ENCODE measurements around the gene CTPS2.
A peak's percentile ranks its signal among the peaks of the same experiment; 100 is the strongest.

Gene CTPS2

DNA sequence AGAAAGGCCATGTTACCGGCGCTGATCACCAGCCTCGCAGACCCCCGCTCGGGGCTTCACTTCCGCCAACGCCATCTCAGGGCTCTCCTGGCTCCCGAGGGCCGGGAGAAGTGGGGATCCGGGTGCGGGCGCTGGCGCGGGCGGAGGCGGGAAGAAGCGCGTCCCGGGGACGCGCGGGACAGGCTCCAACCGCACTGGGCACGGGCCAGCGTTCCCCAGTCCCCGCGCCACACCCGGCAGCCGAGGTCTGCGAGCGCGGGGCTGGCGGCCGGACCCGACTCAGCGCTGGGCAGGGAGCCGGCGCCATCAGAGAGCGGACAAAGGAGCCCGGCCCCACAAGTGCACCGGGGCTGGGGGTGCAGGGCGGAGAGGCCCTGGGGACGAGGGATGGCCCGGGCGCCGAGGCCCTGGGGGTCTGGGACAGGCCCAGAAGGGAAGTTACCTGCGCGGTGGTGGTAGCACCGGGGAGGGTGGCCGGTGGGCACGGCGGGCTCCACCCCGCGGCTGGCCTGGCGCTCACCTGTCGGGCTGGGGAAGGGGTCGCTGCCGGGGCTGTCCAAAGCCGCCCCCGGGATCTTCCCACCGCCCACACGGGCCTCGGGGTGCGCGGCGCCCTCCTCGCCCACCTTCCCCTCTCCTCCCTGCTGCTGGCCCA is 449 bp downstream of the CTPS2 start:
- DNase-seq (ENCODE audit: low spot score): no peak

DNA sequence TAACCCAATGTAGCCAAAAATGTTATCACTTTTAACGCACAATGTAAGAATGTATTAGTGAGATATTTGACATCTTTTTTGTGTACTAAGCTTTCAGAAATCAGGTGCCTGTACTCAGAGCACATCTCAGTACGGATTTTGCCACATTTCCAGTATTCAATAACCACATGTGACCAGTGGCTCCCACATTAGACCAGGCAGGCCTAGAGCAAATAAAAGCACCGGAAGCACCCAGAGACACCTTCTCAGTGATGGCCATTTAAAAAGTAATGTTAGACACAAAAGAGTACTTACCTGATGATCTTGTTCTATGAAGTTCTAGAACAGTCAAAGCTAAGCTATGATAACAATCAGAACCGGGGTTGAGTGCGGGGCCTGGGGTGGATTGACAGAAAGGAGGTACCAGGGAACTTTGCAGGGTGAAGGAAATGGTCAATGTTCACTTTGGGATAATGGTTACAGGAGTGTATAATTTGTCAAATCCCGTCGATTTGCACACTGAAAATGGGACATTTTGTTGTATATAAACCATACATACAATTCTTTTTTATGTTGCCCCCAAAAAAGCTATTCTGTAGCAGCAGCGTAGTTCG is 1.2 kb downstream of the CTPS2 start:
- no peak for DNase-seq (ENCODE audit: low spot score)

DNA sequence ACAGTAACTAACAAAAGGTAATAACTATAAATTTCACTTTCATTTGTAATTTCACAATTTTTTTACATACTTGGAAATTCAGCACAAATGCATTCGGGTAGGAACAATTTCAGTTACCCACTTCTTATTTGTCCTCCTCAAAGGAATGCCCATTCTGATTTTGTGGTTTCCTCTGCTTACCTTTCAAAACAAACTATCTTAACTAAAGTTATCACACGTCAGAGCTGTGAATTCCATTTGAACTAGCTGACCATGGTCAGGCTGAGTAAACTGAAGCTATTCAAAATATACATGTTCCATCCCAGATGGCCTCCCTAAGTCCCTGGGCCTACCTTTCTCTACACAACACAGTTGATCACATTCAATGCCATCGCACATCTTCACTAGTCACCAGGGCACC is 4.5 kb downstream of the CTPS2 start:
- no peak for DNase-seq (ENCODE audit: low spot score)

DNA sequence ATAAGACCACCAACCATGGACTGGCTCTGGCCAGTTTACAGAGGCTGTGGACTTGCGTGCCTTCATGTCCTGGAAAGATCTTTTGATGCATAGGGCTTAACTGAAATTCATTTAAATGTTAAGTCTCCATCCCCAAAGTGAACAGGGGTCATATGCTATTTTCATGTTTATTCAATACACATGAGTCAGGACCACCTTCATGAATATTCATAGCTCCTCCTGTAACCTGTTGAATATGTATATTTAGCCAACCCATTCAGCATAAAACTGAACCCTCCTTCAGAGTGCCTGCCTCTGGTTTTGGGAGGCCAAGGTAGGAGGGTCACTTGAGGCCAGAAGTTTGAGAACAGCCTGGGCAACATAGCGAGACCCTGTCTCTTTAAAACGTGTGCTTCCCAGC is 7.1 kb downstream of the CTPS2 start:
- DNase-seq (ENCODE audit: low spot score): no peak

DNA sequence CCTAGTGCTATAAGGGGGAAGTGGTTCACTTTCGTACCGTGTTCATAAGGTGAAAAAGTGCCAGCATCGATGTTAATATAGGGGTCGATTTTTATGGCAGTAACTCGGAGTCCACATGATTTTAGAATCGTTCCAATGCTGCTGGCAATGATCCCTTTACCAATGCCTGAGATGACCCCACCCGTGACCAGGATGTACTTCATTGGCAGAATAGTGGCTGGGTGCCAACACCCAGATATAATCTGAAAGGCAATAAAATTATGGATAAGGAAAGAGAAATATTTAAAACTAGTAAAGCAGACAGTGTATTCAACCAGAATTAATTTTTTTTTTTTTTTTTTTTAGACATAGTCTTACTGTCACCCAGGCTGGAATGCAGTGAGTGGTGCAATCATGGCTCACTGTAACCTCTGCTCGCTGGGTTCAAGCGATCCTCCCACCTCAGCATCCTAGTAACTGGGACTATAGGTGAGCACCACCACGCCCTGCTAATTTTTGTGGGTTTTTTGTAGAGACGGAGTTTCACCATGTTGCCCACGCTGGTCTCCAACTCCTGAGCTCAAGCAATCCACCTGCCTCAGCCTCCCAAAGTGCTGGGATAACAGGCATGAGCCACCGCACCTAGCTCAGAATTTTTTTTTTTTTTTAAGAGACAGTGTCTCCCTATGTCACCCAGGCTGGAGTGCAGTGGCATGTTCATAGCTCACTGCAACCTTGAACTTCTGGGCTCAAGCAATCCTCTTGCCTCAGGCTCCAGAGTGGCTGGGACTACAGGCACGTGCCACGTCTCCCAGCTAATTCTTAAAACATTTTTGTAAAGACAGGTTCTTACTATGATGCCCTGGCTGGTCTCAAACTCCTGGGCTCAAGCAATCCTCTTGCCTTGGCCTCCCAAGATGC is 9.5 kb downstream of the CTPS2 start:
- no peak for DNase-seq (ENCODE audit: low spot score)

DNA sequence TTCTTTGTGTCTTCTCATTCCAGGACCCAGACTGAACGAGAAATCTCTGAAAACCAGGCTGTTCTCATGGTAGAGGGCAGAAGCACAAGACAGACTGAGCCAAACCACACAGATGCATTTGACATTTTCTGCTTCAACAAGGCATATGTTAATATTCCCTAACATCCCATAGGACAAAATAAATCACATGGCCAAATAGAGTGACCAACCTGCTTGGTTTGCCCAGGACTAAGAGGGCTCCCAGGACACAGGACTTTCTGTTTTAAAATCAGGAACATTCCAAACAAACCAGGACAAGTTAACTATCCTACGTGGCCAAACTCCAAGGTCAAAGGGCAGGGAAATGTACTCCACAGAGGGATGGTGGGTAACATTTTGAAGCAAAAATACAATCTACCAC is 11.7 kb downstream of the CTPS2 start:
- DNase-seq (ENCODE audit: low spot score): no peak

DNA sequence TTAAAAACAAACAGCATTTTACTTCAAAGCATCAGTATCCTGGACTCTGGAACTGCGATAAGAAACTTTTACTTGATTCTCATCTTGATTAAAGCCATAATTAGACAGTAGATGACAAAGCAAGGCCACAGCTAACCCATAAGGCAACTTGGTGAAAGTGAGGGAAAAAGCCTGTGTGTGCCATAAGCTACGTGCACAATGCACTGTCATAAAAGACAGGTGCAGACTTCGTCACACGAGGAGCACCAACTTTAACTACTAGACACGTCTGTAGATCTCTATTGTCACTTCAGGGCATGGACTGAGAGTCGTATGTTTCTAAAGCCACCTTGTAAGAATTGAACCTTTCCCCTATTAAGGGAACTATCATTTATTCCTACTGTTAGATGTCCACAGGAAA is 13.1 kb downstream of the CTPS2 start:
- DNase-seq (ENCODE audit: low spot score): no peak

DNA sequence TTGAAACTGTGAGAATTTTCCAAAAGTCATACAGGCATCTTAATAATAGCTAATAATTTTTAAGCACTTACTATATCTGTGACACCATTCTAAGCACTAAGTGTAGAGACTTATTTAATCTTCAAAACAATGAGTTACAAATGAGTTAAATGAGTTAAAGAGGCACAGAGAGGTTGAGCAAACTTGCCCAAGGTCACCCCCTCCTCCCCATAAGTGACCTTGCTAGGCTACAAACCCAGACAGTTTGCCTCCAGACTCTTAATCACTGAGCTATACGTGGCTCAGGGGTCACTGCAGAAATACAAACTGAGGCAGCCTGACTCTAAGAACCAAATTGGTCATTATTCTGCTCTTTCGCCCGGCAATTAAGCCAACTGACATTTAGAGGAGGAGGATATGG is 15.5 kb downstream of the CTPS2 start:
- no peak for DNase-seq (ENCODE audit: low spot score)

DNA sequence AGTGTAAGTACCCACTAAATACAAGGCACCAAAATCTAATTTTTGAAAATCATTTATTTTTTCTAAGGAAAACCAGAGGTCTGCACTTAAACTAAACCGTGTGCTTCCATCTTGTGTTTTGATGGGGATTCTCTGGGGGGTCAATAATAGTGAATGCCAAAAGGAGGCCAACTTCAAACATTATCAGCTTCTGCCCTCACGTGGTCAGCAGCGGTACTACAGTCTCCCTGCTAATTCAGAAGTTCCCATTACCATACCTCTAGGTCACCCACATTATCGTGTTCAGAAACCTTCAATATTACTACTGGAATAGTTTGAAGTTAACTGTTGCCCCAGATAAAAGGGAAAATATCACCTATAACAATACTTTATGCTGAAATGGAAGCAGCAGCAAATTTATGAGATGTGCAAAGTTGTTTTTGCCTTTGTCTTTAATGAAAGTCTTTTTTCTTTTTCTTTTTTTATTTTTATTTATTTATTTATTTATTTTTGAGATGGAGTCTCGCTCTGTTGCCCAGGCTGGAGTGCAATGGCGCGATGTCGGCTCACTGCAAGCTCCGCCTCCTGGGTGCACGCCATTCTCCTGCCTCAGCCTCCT is 17.3 kb downstream of the CTPS2 start:
- DNase-seq (ENCODE audit: low spot score): peak; percentile 29

DNA sequence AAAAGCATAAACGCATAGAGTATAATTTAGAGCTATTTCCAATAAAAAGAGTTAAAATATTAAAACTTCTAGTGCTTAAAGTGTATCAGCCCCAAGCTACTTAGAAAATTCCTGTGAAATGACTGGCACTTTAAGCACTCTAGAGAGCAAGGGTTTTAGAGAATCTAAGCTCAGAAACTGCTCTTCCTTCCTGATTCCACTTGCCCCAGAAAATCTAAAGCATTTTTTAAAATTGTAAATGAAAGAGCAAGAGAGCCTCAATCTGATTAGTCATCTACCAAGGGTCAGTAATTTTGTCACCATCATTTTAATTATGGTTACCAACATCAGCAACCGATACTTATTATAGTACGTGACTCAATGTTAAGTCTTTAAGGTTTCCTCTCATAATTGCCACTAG is 25.0 kb downstream of the CTPS2 start:
- DNase-seq (ENCODE audit: low spot score): no peak

DNA sequence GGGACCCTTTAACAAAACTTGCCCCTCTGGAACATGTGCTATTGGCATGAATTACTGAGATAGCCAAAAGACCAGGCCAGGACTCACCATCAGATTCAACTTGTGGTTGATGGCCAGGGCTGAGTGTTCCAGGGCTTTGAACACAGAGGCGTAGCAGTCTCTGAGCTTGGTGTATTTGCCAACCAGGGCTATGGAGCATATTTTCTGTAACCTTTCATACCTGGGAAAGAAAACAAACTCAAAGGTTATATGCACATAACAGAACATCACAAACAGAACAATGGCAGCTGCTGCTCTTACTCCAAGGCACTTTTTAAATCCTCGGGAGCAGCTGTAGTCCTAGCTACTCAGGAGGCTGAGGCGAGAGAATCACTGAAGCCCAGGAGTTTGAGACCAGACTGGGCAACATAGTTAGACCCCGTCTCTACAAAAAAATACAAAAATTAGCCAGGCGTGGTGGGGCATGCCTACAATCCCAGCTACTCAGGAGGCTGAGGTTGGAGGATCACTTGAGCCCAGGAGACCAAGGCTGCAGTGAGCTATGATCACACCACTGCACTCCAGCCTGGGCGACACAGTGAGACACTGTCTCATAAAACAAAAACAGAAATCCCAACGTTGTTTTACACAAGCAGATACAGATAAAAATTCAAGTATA is 29.3 kb downstream of the CTPS2 start:
- no peak for DNase-seq (ENCODE audit: low spot score)

DNA sequence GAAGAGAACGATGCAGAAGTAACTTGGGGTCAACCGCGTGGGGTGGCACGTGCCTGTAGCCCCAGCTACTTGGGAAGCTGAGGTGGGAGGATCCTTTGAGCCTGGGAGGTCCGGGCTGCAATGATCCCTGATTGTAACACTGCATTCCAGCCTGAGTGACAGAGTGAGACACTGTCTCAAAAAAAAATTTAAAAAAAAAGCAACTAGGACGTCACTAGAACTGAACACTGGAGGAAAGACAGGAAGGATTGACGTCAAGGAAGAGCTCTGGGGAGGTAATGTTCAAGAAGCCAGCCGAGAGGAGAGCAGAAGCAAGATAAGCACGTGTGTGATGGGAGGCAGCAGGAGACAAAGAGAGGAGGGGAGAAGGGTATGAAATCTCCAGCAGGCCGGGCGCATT is 33.8 kb downstream of the CTPS2 start:
- no peak for DNase-seq (ENCODE audit: low spot score)

DNA sequence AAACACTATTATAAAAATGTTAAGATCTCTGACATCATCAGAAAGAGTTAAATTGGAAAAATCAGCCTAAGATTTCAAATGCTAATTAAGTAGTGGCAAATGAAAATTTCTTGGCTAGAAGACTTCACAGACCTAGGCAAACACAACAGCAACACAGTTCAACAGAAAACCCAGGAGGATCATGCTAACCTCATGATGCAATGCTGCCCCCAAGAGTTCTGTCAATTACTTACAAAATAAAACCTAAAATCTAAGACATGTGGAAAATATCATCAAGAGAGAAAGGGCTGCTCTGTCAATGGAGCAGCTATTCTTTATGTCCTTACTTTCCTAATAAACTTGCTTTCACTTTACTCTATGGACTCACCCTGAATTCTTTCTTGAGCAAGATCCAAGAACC is 41.5 kb downstream of the CTPS2 start:
- DNase-seq (ENCODE audit: low spot score): peak; percentile 64

DNA sequence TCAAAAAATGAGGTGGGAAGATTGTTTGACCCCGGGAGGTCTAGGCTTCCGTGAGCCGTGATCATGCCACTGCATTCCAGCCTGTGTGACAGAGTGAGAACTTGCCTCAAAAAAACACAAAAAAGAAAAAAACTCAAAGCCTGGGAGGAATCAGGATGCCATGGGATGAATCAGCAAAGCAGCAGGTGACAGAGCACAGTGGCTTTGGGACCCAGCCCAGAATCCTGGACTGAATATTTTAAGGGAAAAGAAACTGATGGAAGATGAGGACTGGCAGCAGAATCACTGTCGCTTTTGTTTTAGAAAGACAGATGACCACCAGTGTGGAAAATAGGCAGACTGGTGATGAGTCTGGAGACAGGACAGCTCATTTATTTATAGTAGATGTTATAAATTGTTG is 45.9 kb downstream of the CTPS2 start:
- DNase-seq (ENCODE audit: low spot score): peak; percentile 57

DNA sequence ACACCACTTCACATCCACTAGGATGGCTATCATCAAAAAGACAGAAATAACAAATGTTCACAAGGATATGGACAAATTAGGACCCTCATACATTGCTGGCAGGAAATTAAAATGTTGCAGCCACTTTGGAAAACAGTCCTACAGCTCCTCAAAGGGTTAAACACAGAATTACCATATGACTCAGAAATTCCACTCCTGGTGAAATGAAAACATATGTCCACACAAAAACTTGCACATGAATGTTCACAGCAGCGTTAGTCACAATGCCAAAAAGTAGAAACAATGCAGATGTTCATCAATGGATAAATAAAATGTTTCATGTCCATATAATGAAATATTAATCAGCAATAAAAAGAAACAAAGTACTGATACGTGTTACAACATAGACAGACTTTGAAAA is 47.4 kb downstream of the CTPS2 start:
- no peak for DNase-seq (ENCODE audit: low spot score)

DNA sequence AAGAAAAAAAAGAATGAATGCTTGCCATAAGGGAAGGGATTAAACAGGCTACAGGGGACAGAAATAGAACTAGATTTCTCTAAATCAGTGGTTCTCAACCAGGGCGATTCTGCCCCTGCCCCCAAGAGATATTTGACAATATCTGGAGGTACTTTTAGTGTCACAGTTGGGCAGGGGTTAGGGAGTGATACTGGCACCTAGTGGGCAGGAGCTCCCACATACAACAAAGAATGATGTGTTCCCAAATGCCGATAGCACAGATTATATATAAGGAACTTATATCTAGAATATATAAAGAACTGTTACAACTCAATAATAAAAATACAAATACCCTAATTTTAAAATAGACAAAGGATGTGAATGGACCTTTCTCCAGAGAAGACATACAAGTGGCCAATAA is 47.8 kb downstream of the CTPS2 start:
- DNase-seq (ENCODE audit: low spot score): no peak

DNA sequence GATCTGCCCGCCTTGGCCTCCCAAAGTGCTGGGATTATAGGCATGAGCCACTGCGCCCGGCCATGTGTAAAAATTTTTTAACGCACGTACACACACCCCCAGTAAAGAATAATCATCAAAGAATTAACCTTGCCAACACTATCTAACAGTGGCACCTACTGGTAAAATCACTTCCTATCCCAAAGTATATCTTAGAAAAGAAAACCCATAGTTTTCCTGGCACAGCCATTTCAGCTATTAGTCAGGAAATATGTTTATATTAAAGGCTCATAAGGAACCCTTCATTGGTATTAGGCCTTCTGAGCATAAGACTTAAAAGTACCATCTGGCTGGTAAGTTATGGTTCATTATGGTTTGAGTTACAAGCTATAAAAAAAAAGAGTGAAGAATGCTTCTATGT is 48.4 kb downstream of the CTPS2 start:
- DNase-seq (ENCODE audit: low spot score): no peak

DNA sequence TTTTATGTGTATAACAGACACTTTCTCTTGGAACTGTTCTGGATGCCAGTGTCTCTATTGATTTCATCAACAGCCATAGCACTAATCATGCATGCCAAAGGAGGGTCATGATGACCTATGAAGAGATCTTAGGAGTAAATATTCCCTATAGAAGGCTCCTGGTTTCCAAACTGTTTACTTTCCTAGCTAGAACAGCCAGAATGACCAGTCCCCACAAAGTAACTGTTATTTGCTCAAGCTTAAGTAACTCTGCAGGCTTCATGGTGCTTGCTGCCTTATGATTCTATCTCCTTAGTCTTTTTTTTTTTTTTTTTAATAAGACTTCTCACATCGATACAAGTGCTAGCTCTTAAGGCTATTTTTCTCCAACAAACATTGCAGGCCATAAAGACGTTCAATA is 50.1 kb downstream of the CTPS2 start:
- DNase-seq (ENCODE audit: low spot score): no peak

DNA sequence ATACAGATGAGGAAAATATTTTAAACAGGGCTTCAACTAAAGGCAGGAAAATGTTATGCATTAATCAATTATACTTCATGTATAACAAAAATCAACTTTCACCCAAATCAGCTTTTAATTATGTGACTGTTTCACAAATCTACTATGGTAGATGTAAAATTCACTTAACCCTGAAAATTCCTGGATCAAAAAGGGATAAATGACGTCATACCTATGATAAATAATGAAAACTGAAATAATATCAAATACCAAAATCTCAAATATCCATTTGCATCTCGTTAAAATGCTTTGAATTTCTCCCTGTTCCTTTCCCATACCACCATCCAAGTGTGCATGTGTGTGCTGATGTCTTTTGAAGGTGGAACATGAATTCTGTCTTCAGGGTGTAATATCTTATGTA is 51.0 kb downstream of the CTPS2 start:
- no peak for DNase-seq (ENCODE audit: low spot score)

DNA sequence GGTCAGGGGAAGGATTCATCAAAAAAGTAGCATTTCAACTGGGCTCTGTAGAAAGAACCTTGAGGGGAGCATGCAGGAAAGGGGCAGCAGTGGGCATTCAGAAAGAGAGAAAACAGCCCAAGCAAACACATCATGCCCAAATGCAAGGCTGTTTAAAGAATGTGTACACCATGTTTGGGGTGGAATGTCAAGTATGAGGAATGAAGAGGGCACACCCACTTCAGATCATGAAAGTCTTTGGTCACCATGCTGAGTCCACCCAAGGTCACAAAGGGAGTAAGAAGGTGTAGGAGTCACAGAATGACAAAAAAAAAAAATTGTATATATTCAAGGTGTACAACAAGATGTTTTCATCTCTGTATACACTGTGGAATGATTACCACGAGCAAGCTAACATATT is 53.1 kb downstream of the CTPS2 start:
- DNase-seq (ENCODE audit: low spot score): no peak

DNA sequence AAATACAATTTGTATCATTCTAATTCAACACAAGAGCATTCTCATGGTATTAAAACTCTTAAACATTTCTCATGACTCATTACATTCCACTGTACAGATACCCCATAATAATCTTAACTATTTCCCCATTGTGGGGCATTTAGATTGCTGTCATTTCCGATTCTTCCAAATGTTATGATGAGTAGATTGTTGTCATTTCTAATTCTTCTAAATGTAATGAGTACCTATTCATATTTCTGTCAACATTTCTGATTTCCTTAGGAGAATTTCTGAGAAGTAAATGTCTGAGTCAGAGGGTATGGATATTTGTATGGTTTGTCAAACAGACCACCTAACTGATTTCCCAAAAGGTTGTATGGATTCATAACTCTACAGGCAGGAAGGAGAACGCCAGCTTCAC is 54.2 kb downstream of the CTPS2 start:
- no peak for DNase-seq (ENCODE audit: low spot score)

DNA sequence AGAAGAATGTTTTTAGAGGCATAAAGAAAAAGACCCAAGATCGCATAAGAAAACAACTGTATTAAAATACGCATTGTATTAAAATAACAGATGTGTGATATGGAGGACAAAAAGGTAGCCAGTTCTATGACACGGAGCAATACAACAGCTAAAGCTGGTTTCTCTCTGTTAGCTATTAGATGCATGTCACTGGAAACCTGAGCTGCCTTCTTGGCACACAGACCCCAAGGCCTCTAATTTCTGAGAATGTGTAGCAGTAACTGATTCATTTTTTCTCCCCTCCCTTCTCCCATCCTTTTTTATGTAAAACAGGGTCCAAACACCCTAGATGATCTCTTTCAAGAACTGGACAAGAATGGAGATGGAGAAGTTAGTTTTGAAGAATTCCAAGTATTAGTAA is 58.4 kb downstream of the CTPS2 start:
- DNase-seq (ENCODE audit: low spot score): no peak

Data from globus pallidus (tissue), 1 donor.